Body of pancreas (tissue), 4 donors: ENCODE measurements around the gene SNX27.

Experiments used
- CTCF ChIP-seq, 7 experiments: fragments of 450-650 bp in 4 of 7; fragments of 200-600 bp in 3 of 7; sonication (generic) in 3 of 7; IDR thresholded peaks; one replicate each; pipeline ENCODE4 v1.5.1; 2016 to 2019; ENCODE audit warnings: antibody characterized with exemption in 7 of 7
- POLR2A ChIP-seq, 3 donors: fragments of 450-650 bp; IDR thresholded peaks; one replicate each; pipeline ENCODE4 v1.6.1; 2016; ENCODE audit warnings: antibody characterized with exemption in 3 of 3, mild to moderate bottlenecking in 2 of 3

- TF ChIP-seq CTCF (IDR thresholded peaks at IDR 0.05): no peak
- no peak for TF ChIP-seq POLR2A (IDR thresholded peaks at IDR 0.05)
Observed at GRCh38 chr1:151638074-151638775, 26.4 kb downstream of the SNX27 start.
